A549 (cell line): Measurements from ENCODE around the gene H6PD. TPM values are rescaled to one million over a fixed set of nuclear protein-coding genes. Genes with fewer than 3 reads are reported as not detected.

ENCODE experiments used
- ATAC-seq, 2 experiments: fragments of 200-7000 bp in 1 of 2; fragments of >200 bp in 1 of 2; cut with Nextera tagmentation in 1 of 2; cut with Tn5 transposase in 1 of 2; 3 replicates each; pipeline versions ENCODE4 v1.8.0 to v1.9.1; 2018 to 2020; ENCODE audit warnings: mild to moderate bottlenecking in 1 of 2, moderate library complexity in 1 of 2
- CTCF ChIA-PET: fragments of 300-600 bp; sonication (Branson Sonifier 250); formaldehyde crosslinking; extraction: SDS; loops from one replicate; lab custom pipeline; 2021; ENCODE audit warnings: antibody characterized with exemption, inconsistent platforms; lab: Yijun Ruan, JAX
- POLR2A ChIA-PET: fragments of 350-600 bp; formaldehyde crosslinking; extraction: SDS; loops from one replicate; lab custom pipeline; 2021; ENCODE audit warnings: antibody characterized with exemption, inconsistent platforms; lab: Yijun Ruan, JAX
- DNase-seq, 2 experiments: peaks; one replicate each; pipeline versions ENCODE4 v3.0.0 to v3.0.0-alpha.2; 2011 to 2016; ENCODE audit warnings: low read depth in 1 of 2, low spot score in 1 of 2
- FAIRE-seq: peaks from 2 replicates; lab custom pipeline; 2011; peaks lifted over from hg19 to GRCh38; lab: Jason Lieb, UNC
- H3K27ac ChIP-seq, 2 experiments: fragments of >200 bp; sonication (Bioruptor Twin); formaldehyde crosslinking; 3 replicates each; pipeline ENCODE4 v1.5.1; 2016 to 2017
- H3K4me1 ChIP-seq: fragments of >200 bp; sonication (Bioruptor Twin); formaldehyde crosslinking; 3 replicates; pipeline ENCODE4 v1.6.1; 2016
- H3K4me2 ChIP-seq: fragments of >200 bp; sonication (Bioruptor Twin); formaldehyde crosslinking; 3 replicates; pipeline ENCODE4 v1.6.1; 2016
- H3K4me3 ChIP-seq: fragments of >200 bp; sonication (Bioruptor Twin); formaldehyde crosslinking; 3 replicates; pipeline ENCODE4 v1.5.1; 2016
- H3K9me3 ChIP-seq: fragments of >200 bp; sonication (Bioruptor Twin); formaldehyde crosslinking; 3 replicates; pipeline ENCODE4 v1.6.1; 2016
- ATOH8 ChIP-seq: fragments of 250-450 bp; sonication (Bioruptor Pico); IDR thresholded peaks from 2 replicates; pipeline ENCODE4 v1.5.0; 2020; ENCODE audit warnings: low read depth, mild to moderate bottlenecking, moderate library complexity
- BHLHE40 ChIP-seq: IDR thresholded peaks from 2 replicates; pipeline ENCODE4 v1.6.1; 2012; ENCODE audit warnings: low read depth, low read length, inconsistent platforms
- CBX2 ChIP-seq: fragments of 200-600 bp; sonication (generic); IDR thresholded peaks from 2 replicates; pipeline ENCODE4 v1.6.1; 2016; ENCODE audit warnings: low read depth, mild to moderate bottlenecking, borderline replicate concordance
- CBX8 ChIP-seq: fragments of 200-600 bp; sonication (generic); IDR thresholded peaks from 2 replicates; pipeline ENCODE4 v1.6.1; 2016
- EHF ChIP-seq: fragments of 250-450 bp; sonication (Bioruptor Pico); IDR thresholded peaks from 2 replicates; pipeline ENCODE4 v1.5.0; 2020; ENCODE audit warnings: mild to moderate bottlenecking
- ESRRA ChIP-seq: fragments of 150-350 bp; IDR thresholded peaks from 2 replicates; pipeline ENCODE4 v1.6.1; 2014; ENCODE audit warnings: mild to moderate bottlenecking, low read length, borderline replicate concordance
- FOSB ChIP-seq: fragments of 250-450 bp; sonication (Bioruptor Pico); IDR thresholded peaks from 2 replicates; pipeline ENCODE4 v1.5.0; 2020; ENCODE audit warnings: mild to moderate bottlenecking, moderate library complexity
- HDAC2 ChIP-seq: fragments of 200-600 bp; sonication (generic); IDR thresholded peaks from 2 replicates; pipeline ENCODE4 v1.6.1; 2016
- HES2 ChIP-seq: fragments of >200 bp; sonication (Bioruptor Twin); formaldehyde crosslinking; IDR thresholded peaks from 2 replicates; pipeline ENCODE4 v1.6.1; 2016
- HMGXB4 ChIP-seq: fragments of 250-450 bp; sonication (Bioruptor Pico); IDR thresholded peaks from 2 replicates; pipeline ENCODE4 v1.5.0; 2021; ENCODE audit warnings: mild to moderate bottlenecking, moderate library complexity, borderline replicate concordance
- HOXA7 ChIP-seq: fragments of 250-450 bp; sonication (Bioruptor Pico); IDR thresholded peaks from 2 replicates; pipeline ENCODE4 v1.5.0; 2020; ENCODE audit warnings: mild to moderate bottlenecking, moderate library complexity
- JUNB ChIP-seq: fragments of >200 bp; sonication (Bioruptor Twin); formaldehyde crosslinking; IDR thresholded peaks from 2 replicates; pipeline ENCODE4 v1.6.1; 2016
- KDM1A ChIP-seq: fragments of 200-600 bp; sonication (generic); IDR thresholded peaks from 2 replicates; pipeline ENCODE4 v1.6.1; 2016; ENCODE audit warnings: low read depth, mild to moderate bottlenecking
- MAX ChIP-seq: IDR thresholded peaks from 2 replicates; pipeline ENCODE4 v1.6.1; 2012
- NPAS2 ChIP-seq: fragments of 250-450 bp; sonication (Bioruptor Pico); IDR thresholded peaks from 2 replicates; pipeline ENCODE4 v1.8.0; 2022; ENCODE audit warnings: mild to moderate bottlenecking, moderate library complexity, borderline replicate concordance
- NR3C1 ChIP-seq: fragments of >200 bp; sonication (Bioruptor Twin); formaldehyde crosslinking; IDR thresholded peaks from 3 replicates; pipeline ENCODE4 v1.6.1; 2017
- POLR2A ChIP-seq: IDR thresholded peaks from 2 replicates; pipeline ENCODE4 v1.6.1; 2012; ENCODE audit warnings: mild to moderate bottlenecking, low read length
- POLR2AphosphoS2 ChIP-seq: conservative IDR thresholded peaks from 2 replicates; pipeline ENCODE4 v1.6.1; 2012; ENCODE audit warnings: low read length, improper control_type of control experiment, inconsistent platforms
- RFX5 ChIP-seq: fragments of 450-650 bp; IDR thresholded peaks from 2 replicates; pipeline ENCODE4 v1.7.1; 2014; ENCODE audit warnings: antibody characterized with exemption, mild to moderate bottlenecking, moderate library complexity
- SREBF2 ChIP-seq: fragments of 450-650 bp; IDR thresholded peaks from 2 replicates; pipeline ENCODE4 v1.6.1; 2014; ENCODE audit warnings: mild to moderate bottlenecking, moderate library complexity
- TFCP2L1 ChIP-seq: fragments of 250-450 bp; sonication (Bioruptor Pico); IDR thresholded peaks from 2 replicates; pipeline ENCODE4 v1.5.0; 2021; ENCODE audit warnings: mild to moderate bottlenecking
- ZNF302 ChIP-seq: fragments of 250-450 bp; sonication (Bioruptor Pico); IDR thresholded peaks from 2 replicates; pipeline ENCODE4 v1.9.0; 2021; ENCODE audit warnings: inconsistent platforms, mild to moderate bottlenecking, moderate library complexity
- ZSCAN20 ChIP-seq: fragments of 250-450 bp; sonication (Bioruptor Pico); IDR thresholded peaks from 2 replicates; pipeline ENCODE4 v1.8.0; 2022; ENCODE audit warnings: mild to moderate bottlenecking, moderate library complexity
- WGBS: methylation state at CpG from one replicate; pipeline ENCODE4 v1.1.6; 2017; ENCODE audit errors: missing lambda C conversion rate; 5-methylcytosine and 5-hydroxymethylcytosine counted together
- polyA plus RNA-seq, 4 experiments: library from polyadenylated mRNA; depleted of rRNA in 3 of 4; stranded (reverse); fragments of >200 nt; fragmentation: RNase III in 1 of 4; extraction: RNeasy Plus Mini Kit Qiagen cat#74134 plus additional on column Dnase treatment in 1 of 4; gene quantifications; 2 replicates in 3 of 4; 3 replicates in 1 of 4; pipeline ENCODE4 v1.2.3, GENCODE V29; 2011 to 2017

H6PD gene
- polyA plus RNA-seq, 2 of the 4 experiments (the other 2 are of a cell fraction), result 6.0 to 7.9 TPM

- TF ChIP-seq SREBF2, result no peak
- TF ChIP-seq CBX8, result no peak
- no peak for TF ChIP-seq HES2
- no peak for TF ChIP-seq ZSCAN20
- no peak for TF ChIP-seq TFCP2L1 (CRISPR knock-in tag)
- no peak for TF ChIP-seq EHF (CRISPR knock-in tag)
Measured at GRCh38 chr1:9281071-9281827, 46.7 kb downstream of the H6PD start (continued).

GRCh38 chr1:9281908-9282695 is 47.5 kb downstream of the H6PD start:
- H3K9me3 ChIP-seq, result no peaks in the 10 kb centered on the region
- POLR2A ChIA-PET, result interaction anchor here (0.6 kb wide), 1 partner anchor 180 kb away, joined by 4 read pairs; no protein-coding TSS in a partner anchor
- H3K4me3 ChIP-seq, result no peak overlapping the region
- no peak overlapping the region for H3K4me2 ChIP-seq
- DNase-seq (no peak), ATAC-seq (peak; percentile 36 to 64; a peak in 5 of 6 replicates), FAIRE-seq (no peak)
- WGBS, result 86% methylated on average over 4 of the region's 12 CpGs
- H3K27ac ChIP-seq, result peak overlapping the region in 1 of 2 experiments; percentile 72; a peak in 3 of 6 replicates
- CTCF ChIA-PET, result interaction anchor here (1.4 to 6.3 kb wide), 5 partner anchors 8 to 209 kb away, joined by 3 to 36 read pairs (median 13); no protein-coding TSS in a partner anchor
- TF ChIP-seq ATOH8 (CRISPR knock-in tag) (no peak), BHLHE40 (no peak), KDM1A (no peak), ESRRA (no peak), POLR2AphosphoS2 (no peak), NR3C1 (no peak), RFX5 (no peak), NPAS2 (CRISPR knock-in tag) (no peak), MAX (no peak), HOXA7 (no peak), CBX2 (no peak), FOSB (CRISPR knock-in tag) (no peak), POLR2A (no peak), HMGXB4 (CRISPR knock-in tag) (no peak), SREBF2 (no peak)
- H3K4me1 ChIP-seq, result peaks cover 28% of the 10 kb centered on the region

- H3K4me3 ChIP-seq, result no peak overlapping the region
- H3K4me2 ChIP-seq, result no peak overlapping the region
- 0 out of 3 replicates have a peak, but pooled peaks cover 1% of the 10 kb centered on the region for H3K9me3 ChIP-seq
- WGBS, result 75% methylated on average over 4 of the region's 4 CpGs
- DNase-seq (no peak), ATAC-seq (no peak), FAIRE-seq (no peak)
- H3K4me1 ChIP-seq, result peaks cover 28% of the 10 kb centered on the region
- ChIA-PET CTCF (interaction anchor here (1.4 to 6.3 kb wide), 3 partner anchors 15 to 208 kb away, joined by 3 to 36 read pairs (median 16); no protein-coding TSS in a partner anchor), POLR2A (interaction anchor here (0.6 kb wide), 1 partner anchor 180 kb away, joined by 4 read pairs; no protein-coding TSS in a partner anchor)
- TF ChIP-seq ZNF302, result no peak
- TF ChIP-seq JUNB, result no peak
- no peak for TF ChIP-seq HDAC2
- peak overlapping the region in 1 of 2 experiments; percentile 54; a peak in 3 of 6 replicates for H3K27ac ChIP-seq
Measured at GRCh38 chr1:9282696-9282955, 48.1 kb downstream of the H6PD start.
